ENCODE data around the gene KIF6.

The KIF6 gene

GRCh38 chr6:39446909-39447308, 278.3 kb downstream of the KIF6 start:
- H4K20me1 ChIP-seq: no peaks in the 10 kb centered on the region
- no peak overlapping the region for H3K4me3 ChIP-seq
- H3K9me3 ChIP-seq (replicated peaks in 1 of 11): no peaks in the 10 kb centered on the region
- H3K9ac ChIP-seq: no peak overlapping the region
- TF ChIP-seq Cebpa-rat (IDR thresholded peaks at IDR 0.05): no peak
- no peak overlapping the region for H3K4me2 ChIP-seq
- H3K27me3 ChIP-seq: no peaks in the 10 kb centered on the region
- H3K4me1 ChIP-seq: peaks cover 0 to 4% (median 0%) of the 10 kb centered on the region in 10 experiments; a peak in 1 of 20 replicates
- H3K27ac ChIP-seq: no peak overlapping the region
- H3K36me3 ChIP-seq: no peaks in the 10 kb centered on the region

- H3K27ac ChIP-seq: no peak overlapping the region
- H4K20me1 ChIP-seq: no peaks in the 10 kb centered on the region
- H3K27me3 ChIP-seq: no peaks in the 10 kb centered on the region
- H3K9me3 ChIP-seq (replicated peaks in 1 of 11): no peaks in the 10 kb centered on the region
- H3K4me1 ChIP-seq: peaks cover 0 to 2% (median under 1%) of the 10 kb centered on the region in 10 experiments; a peak in 1 of 20 replicates
- no peak overlapping the region for H3K4me3 ChIP-seq
- H3K9ac ChIP-seq: no peak overlapping the region
- H3K4me2 ChIP-seq: no peak overlapping the region
- no peaks in the 10 kb centered on the region for H3K36me3 ChIP-seq
- TF ChIP-seq Cebpa-rat (IDR thresholded peaks at IDR 0.05): no peak
Measured at GRCh38 chr6:39445667-39446066, 279.5 kb downstream of the KIF6 start.

GRCh38 chr6:39444479-39445019, 280.7 kb downstream of the KIF6 start:
- H4K20me1 ChIP-seq: no peaks in the 10 kb centered on the region

GRCh38 chr6:39441986-39442385, 283.2 kb downstream of the KIF6 start:
- peaks cover 0 to 7% (median 4%) of the 10 kb centered on the region in 11 experiments; a peak in 11 of 22 replicates for H3K9me3 ChIP-seq (replicated peaks in 1 of 11)
- no peak overlapping the region for H3K9ac ChIP-seq
- no peak overlapping the region for H3K4me3 ChIP-seq
- no peak for TF ChIP-seq Cebpa-rat (IDR thresholded peaks at IDR 0.05)
- H3K27me3 ChIP-seq: no peaks in the 10 kb centered on the region
- H3K27ac ChIP-seq: no peak overlapping the region
- peaks cover 0 to 12% (median 7%) of the 10 kb centered on the region in 10 experiments; a peak in 6 of 20 replicates for H3K4me1 ChIP-seq
- H4K20me1 ChIP-seq: no peaks in the 10 kb centered on the region
- no peaks in the 10 kb centered on the region for H3K36me3 ChIP-seq
- H3K4me2 ChIP-seq: no peak overlapping the region

More at GRCh38 chr6:39444479-39445019, 280.7 kb downstream of the KIF6 start:
- no peaks in the 10 kb centered on the region for H3K36me3 ChIP-seq
- no peak overlapping the region for H3K4me3 ChIP-seq
- peaks cover 0 to 12% (median 7%) of the 10 kb centered on the region in 10 experiments; a peak in 6 of 20 replicates for H3K4me1 ChIP-seq
- TF ChIP-seq Cebpa-rat (IDR thresholded peaks at IDR 0.05): no peak
- no peak overlapping the region for H3K27ac ChIP-seq
- H3K9ac ChIP-seq: no peak overlapping the region
- H3K27me3 ChIP-seq: no peaks in the 10 kb centered on the region
- no peak overlapping the region for H3K4me2 ChIP-seq
- H3K9me3 ChIP-seq (replicated peaks in 1 of 11): no peaks in the 10 kb centered on the region

- Histone ChIP-seq H3K36me3 (no peaks in the 10 kb centered on the region), H4K20me1 (no peaks in the 10 kb centered on the region), H3K4me1 (peaks cover 0 to 12% (median 7%) of the 10 kb centered on the region in 10 experiments; a peak in 6 of 20 replicates), H3K4me3 (no peak overlapping the region), H3K9ac (no peak overlapping the region), H3K9me3 (replicated peaks in 1 of 11) (peaks cover 0 to 14% (median 9%) of the 10 kb centered on the region in 11 experiments; a peak in 18 of 22 replicates), H3K4me2 (no peak overlapping the region), H3K27ac (no peak overlapping the region), H3K27me3 (no peaks in the 10 kb centered on the region)
- TF ChIP-seq Cebpa-rat (IDR thresholded peaks at IDR 0.05): no peak
Measured at GRCh38 chr6:39441301-39441700, 283.9 kb downstream of the KIF6 start.

GRCh38 chr6:39440039-39440426, 285.2 kb downstream of the KIF6 start:
- Histone ChIP-seq H3K4me3 (no peak overlapping the region), H3K9ac (no peak overlapping the region), H3K4me1 (peaks cover 0 to 12% (median 7%) of the 10 kb centered on the region in 10 experiments; a peak in 6 of 20 replicates), H3K27ac (no peak overlapping the region), H3K36me3 (no peaks in the 10 kb centered on the region), H3K4me2 (peak overlapping the region in 4 of 11 experiments; percentile 6 to 28 (median 17); a peak in 7 of 22 replicates), H4K20me1 (no peaks in the 10 kb centered on the region), H3K27me3 (no peaks in the 10 kb centered on the region), H3K9me3 (replicated peaks in 1 of 11) (peaks cover 0 to 17% (median 11%) of the 10 kb centered on the region in 11 experiments; a peak in 18 of 22 replicates)
- no peak for TF ChIP-seq Cebpa-rat (IDR thresholded peaks at IDR 0.05)

GRCh38 chr6:39439342-39440038, 285.7 kb downstream of the KIF6 start:
- Histone ChIP-seq H3K27me3 (no peaks in the 10 kb centered on the region), H3K9ac (no peak overlapping the region), H3K4me2 (peak overlapping the region in 4 of 11 experiments; percentile 6 to 28 (median 17); a peak in 4 of 22 replicates), H3K36me3 (no peaks in the 10 kb centered on the region), H4K20me1 (no peaks in the 10 kb centered on the region), H3K9me3 (replicated peaks in 1 of 11) (peaks cover 0 to 17% (median 11%) of the 10 kb centered on the region in 11 experiments; a peak in 18 of 22 replicates), H3K4me1 (peaks cover 0 to 12% (median 7%) of the 10 kb centered on the region in 10 experiments; a peak in 6 of 20 replicates), H3K27ac (no peak overlapping the region), H3K4me3 (no peak overlapping the region)
- TF ChIP-seq Cebpa-rat (IDR thresholded peaks at IDR 0.05): no peak

GRCh38 chr6:39433630-39434029, 291.6 kb downstream of the KIF6 start:
- Histone ChIP-seq H3K4me3 (no peak overlapping the region), H3K27ac (no peak overlapping the region), H3K4me1 (peaks cover 7 to 14% (median 11%) of the 10 kb centered on the region in 10 experiments), H4K20me1 (no peaks in the 10 kb centered on the region), H3K9me3 (replicated peaks in 1 of 11) (peaks cover 0 to 17% (median 11%) of the 10 kb centered on the region in 11 experiments; a peak in 18 of 22 replicates), H3K4me2 (no peak overlapping the region), H3K9ac (no peak overlapping the region), H3K27me3 (no peaks in the 10 kb centered on the region), H3K36me3 (no peaks in the 10 kb centered on the region)
- no peak for TF ChIP-seq Cebpa-rat (IDR thresholded peaks at IDR 0.05)

GRCh38 chr6:39432330-39433025, 292.7 kb downstream of the KIF6 start:
- no peaks in the 10 kb centered on the region for H3K27me3 ChIP-seq
- no peak overlapping the region for H3K9ac ChIP-seq
- TF ChIP-seq Cebpa-rat (IDR thresholded peaks at IDR 0.05): no peak
- no peaks in the 10 kb centered on the region for H3K36me3 ChIP-seq
- no peak overlapping the region for H3K4me3 ChIP-seq
- no peak overlapping the region for H3K27ac ChIP-seq
- peaks cover 0 to 17% (median 10%) of the 10 kb centered on the region in 11 experiments; a peak in 18 of 22 replicates for H3K9me3 ChIP-seq (replicated peaks in 1 of 11)
- no peaks in the 10 kb centered on the region for H4K20me1 ChIP-seq
- no peak overlapping the region for H3K4me2 ChIP-seq
- peaks cover 7 to 14% (median 11%) of the 10 kb centered on the region in 10 experiments for H3K4me1 ChIP-seq

Measured in BLaER1 treated with 17β-estradiol and CSF1 and Interleukin-3, amounts not matched to agents 10 nM and 100 nM (cell line).